Gastrocnemius medialis (tissue), 4 donors: ENCODE measurements around the gene FCRL5.

Experiments
- POLR2A ChIP-seq, 2 donors: fragments of 450-650 bp; IDR thresholded peaks; one replicate each; pipeline ENCODE4 v1.6.1; 2017; ENCODE audit warnings: antibody characterized with exemption in 2 of 2, mild to moderate bottlenecking in 2 of 2, moderate library complexity in 2 of 2
- TF ChIP-seq, protein P1 (sequence below), 5 experiments: fragments of 450-650 bp in 3 of 5; fragments of 200-600 bp in 2 of 5; sonication (generic) in 2 of 5; IDR thresholded peaks in 4 of 5; conservative IDR thresholded peaks in 1 of 5; 1 replicate in 4 of 5; 2 replicates in 1 of 5; pipeline ENCODE4 v1.5.1; 2016 to 2019; ENCODE audit warnings: antibody characterized with exemption in 5 of 5, mild to moderate bottlenecking in 3 of 5, moderate library complexity in 3 of 5

DNA sequence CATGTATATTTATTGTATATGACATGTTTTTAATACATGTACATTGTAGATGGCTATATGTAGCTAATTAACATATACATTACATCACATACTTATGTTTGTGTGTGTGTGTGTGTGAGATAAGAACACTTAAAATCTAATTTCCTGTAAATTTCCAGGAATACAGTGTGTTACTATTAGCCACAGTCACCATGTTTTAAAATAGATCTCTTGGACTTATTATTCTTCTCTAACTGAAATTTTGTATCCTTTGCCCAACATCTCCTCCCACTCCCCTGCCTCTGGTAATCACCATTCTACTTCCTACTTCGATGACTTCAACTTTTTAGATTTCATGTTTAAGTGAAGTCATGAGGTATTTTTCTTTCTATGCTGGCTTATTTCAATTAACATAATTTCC is 64.8 kb downstream of the FCRL5 start:
- TF ChIP-seq, protein P1, sequence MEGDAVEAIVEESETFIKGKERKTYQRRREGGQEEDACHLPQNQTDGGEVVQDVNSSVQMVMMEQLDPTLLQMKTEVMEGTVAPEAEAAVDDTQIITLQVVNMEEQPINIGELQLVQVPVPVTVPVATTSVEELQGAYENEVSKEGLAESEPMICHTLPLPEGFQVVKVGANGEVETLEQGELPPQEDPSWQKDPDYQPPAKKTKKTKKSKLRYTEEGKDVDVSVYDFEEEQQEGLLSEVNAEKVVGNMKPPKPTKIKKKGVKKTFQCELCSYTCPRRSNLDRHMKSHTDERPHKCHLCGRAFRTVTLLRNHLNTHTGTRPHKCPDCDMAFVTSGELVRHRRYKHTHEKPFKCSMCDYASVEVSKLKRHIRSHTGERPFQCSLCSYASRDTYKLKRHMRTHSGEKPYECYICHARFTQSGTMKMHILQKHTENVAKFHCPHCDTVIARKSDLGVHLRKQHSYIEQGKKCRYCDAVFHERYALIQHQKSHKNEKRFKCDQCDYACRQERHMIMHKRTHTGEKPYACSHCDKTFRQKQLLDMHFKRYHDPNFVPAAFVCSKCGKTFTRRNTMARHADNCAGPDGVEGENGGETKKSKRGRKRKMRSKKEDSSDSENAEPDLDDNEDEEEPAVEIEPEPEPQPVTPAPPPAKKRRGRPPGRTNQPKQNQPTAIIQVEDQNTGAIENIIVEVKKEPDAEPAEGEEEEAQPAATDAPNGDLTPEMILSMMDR (IDR thresholded peaks at IDR 0.05 in 4 of 5, conservative IDR thresholded peaks at IDR 0.05 in 1 of 5), result no peak
- no peak for TF ChIP-seq POLR2A (IDR thresholded peaks at IDR 0.05)
